SKM-1 (cell line): ENCODE results near the gene IL17REL.
"Not testable (repeated sequence)": the region's sequence is repeated elsewhere in the genome, so short reads cannot be mapped to it uniquely, and the experiment has no call there.

Source experiments
- DNase-seq: peaks from one replicate; lab custom pipeline; 2025; ENCODE audit not compliant: unreplicated experiment; lab: John Stamatoyannopoulos, UW

The IL17REL gene

GRCh38 chr22:49948116-49948957, 64.2 kb downstream of the IL17REL start:
- DNase-seq: no peak

- DNase-seq: no peak
Measured at GRCh38 chr22:49947296-49947622, 65.3 kb downstream of the IL17REL start.

- DNase-seq: no peak
Measured at GRCh38 chr22:49946612-49947295, 65.8 kb downstream of the IL17REL start.

- DNase-seq: not testable (repeated sequence)
Measured at GRCh38 chr22:49945042-49945794, 67.3 kb downstream of the IL17REL start.
